Gastrocnemius medialis (tissue), 4 donors: ENCODE results near the gene TLDC2.

ENCODE experiments used
- CTCF ChIP-seq, 5 experiments: fragments of 450-650 bp in 3 of 5; fragments of 200-600 bp in 2 of 5; sonication (generic) in 2 of 5; IDR thresholded peaks in 4 of 5; conservative IDR thresholded peaks in 1 of 5; 1 replicate in 4 of 5; 2 replicates in 1 of 5; pipeline ENCODE4 v1.5.1; 2016 to 2019; ENCODE audit warnings: antibody characterized with exemption in 5 of 5, mild to moderate bottlenecking in 3 of 5, moderate library complexity in 3 of 5
- POLR2A ChIP-seq, 2 donors: fragments of 450-650 bp; IDR thresholded peaks; one replicate each; pipeline ENCODE4 v1.6.1; 2017; ENCODE audit warnings: antibody characterized with exemption in 2 of 2, mild to moderate bottlenecking in 2 of 2, moderate library complexity in 2 of 2

DNA sequence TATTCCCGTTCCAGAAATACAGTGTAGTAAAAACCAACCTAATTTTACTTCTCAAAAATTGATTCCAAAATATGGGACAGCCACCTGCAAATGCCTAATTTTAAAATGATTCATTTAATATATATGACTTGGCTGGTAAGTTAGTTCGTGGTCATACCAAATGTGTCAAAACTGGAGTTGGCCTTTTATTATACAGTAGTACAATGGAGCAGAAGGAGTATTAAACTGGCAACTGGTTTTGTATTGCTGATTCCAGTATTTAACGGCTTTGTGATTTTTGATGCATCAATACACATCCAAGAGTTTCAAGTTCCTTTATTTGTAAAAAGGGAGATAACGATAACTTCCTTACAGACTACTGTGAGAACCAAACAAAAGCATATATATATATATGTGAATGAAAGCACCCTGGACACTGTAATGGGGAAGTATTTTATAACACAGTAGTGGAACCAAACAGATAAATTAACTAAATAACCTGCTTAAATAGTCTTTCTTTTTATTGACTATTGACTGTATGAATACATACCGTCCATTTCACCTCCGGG is 50.8 kb downstream of the TLDC2 start:
- no peak for TF ChIP-seq CTCF (IDR thresholded peaks at IDR 0.05 in 4 of 5, conservative IDR thresholded peaks at IDR 0.05 in 1 of 5)
- TF ChIP-seq POLR2A (IDR thresholded peaks at IDR 0.05), result no peak
